ENCODE measurements around the gene BASP1.
A peak's percentile ranks its signal among the peaks of the same experiment; 100 is the strongest.

Gene BASP1

GRCh38 chr5:17278931-17279330, 61.5 kb downstream of the BASP1 start:
- Histone ChIP-seq H3K4me2 (ENCODE audit: low read depth, low read length) (no peak overlapping the region), H3K4me1 (ENCODE audit: low read length) (peaks cover 17% of the 10 kb centered on the region; the same call in 1 of the 2 replicates), H3K9me3 (replicated peaks; ENCODE audit: insufficient read depth, low read length) (no peaks in the 10 kb centered on the region), H3K27ac (ENCODE audit: low read length) (no peak overlapping the region), H3F3A (ENCODE audit: insufficient read depth, low read length) (peaks cover 14% of the 10 kb centered on the region), H3K27me3 (replicated peaks; ENCODE audit: insufficient read depth, low read length) (no peaks in the 10 kb centered on the region), H3K79me2 (ENCODE audit: low read length) (peaks cover 5% of the 10 kb centered on the region), H2AFZ (ENCODE audit: low read length) (no peak overlapping the region), H4K20me1 (ENCODE audit: insufficient read depth, low read length) (no peaks in the 10 kb centered on the region), H3K9me2 (replicated peaks; ENCODE audit: insufficient read depth, low read length) (no peaks in the 10 kb centered on the region), H3K4me3 (ENCODE audit: low read length) (no peak overlapping the region), H3K36me3 (replicated peaks; ENCODE audit: insufficient read depth, low read length) (no peaks in the 10 kb centered on the region), H3K9ac (ENCODE audit: low read length) (no peak overlapping the region)
- TF ChIP-seq CTCF (IDR thresholded peaks at IDR 0.05; ENCODE audit: low read length): no peak
- TF ChIP-seq EZH2phosphoT487 (IDR thresholded peaks at IDR 0.05; ENCODE audit: low read length): no peak
- TF ChIP-seq EZH2 (optimal IDR thresholded peaks at IDR 0.05; ENCODE audit: low read depth, low read length): no peak
- DNase-seq: no peak

DNA sequence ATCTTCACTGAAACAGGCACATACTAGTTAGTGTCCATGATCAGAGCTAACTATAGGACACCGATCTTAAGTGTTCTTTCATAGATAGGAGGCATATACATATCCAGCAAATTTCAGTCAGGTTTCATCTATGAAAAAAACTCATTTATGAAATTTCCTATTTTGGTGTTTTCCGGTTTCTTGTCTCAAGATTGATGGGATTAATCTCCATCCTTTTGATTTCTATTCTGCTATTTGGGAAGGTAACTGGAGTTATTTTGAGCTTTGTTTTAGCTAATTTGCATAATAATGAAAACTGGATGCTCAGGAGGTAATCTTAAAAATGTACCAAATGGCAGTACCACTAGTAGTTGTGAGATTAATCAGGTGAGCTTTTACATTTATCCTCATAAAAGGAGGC, 62.1 kb downstream of the BASP1 start:
- H3K9me3 ChIP-seq (replicated peaks; ENCODE audit: insufficient read depth, low read length): no peaks in the 10 kb centered on the region
- H3K9ac ChIP-seq (ENCODE audit: low read length): no peak overlapping the region
- H3K4me3 ChIP-seq (ENCODE audit: low read length): no peak overlapping the region
- peaks cover 14% of the 10 kb centered on the region for H3F3A ChIP-seq (ENCODE audit: insufficient read depth, low read length)
- peaks cover under 1% of the 10 kb centered on the region; the same call in 1 of the 2 replicates for H3K79me2 ChIP-seq (ENCODE audit: low read length)
- TF ChIP-seq EZH2phosphoT487 (IDR thresholded peaks at IDR 0.05; ENCODE audit: low read length): no peak
- H3K27ac ChIP-seq (ENCODE audit: low read length): no peak overlapping the region
- no peak for DNase-seq
- H4K20me1 ChIP-seq (ENCODE audit: insufficient read depth, low read length): no peaks in the 10 kb centered on the region
- H3K4me1 ChIP-seq (ENCODE audit: low read length): peaks cover 17% of the 10 kb centered on the region; the same call in 1 of the 2 replicates
- H3K36me3 ChIP-seq (replicated peaks; ENCODE audit: insufficient read depth, low read length): no peaks in the 10 kb centered on the region
- H3K9me2 ChIP-seq (replicated peaks; ENCODE audit: insufficient read depth, low read length): no peaks in the 10 kb centered on the region
- H2AFZ ChIP-seq (ENCODE audit: low read length): no peak overlapping the region
- no peaks in the 10 kb centered on the region for H3K27me3 ChIP-seq (replicated peaks; ENCODE audit: insufficient read depth, low read length)
- H3K4me2 ChIP-seq (ENCODE audit: low read depth, low read length): no peak overlapping the region

GRCh38 chr5:17282283-17283120, 65.1 kb downstream of the BASP1 start:
- Histone ChIP-seq H3K79me2 (ENCODE audit: low read length) (no peaks in the 10 kb centered on the region), H3K9ac (ENCODE audit: low read length) (peak overlapping the region; percentile 43), H3K27ac (ENCODE audit: low read length) (peak overlapping the region; percentile 73; the same call in 1 of the 2 replicates), H3K36me3 (replicated peaks; ENCODE audit: insufficient read depth, low read length) (no peaks in the 10 kb centered on the region), H3K27me3 (replicated peaks; ENCODE audit: insufficient read depth, low read length) (no peaks in the 10 kb centered on the region), H3K9me3 (replicated peaks; ENCODE audit: insufficient read depth, low read length) (no peaks in the 10 kb centered on the region), H2AFZ (ENCODE audit: low read length) (peak overlapping the region; percentile 21; the same call in 1 of the 2 replicates), H3F3A (ENCODE audit: insufficient read depth, low read length) (peaks cover 14% of the 10 kb centered on the region), H3K9me2 (replicated peaks; ENCODE audit: insufficient read depth, low read length) (no peaks in the 10 kb centered on the region), H4K20me1 (ENCODE audit: insufficient read depth, low read length) (no peaks in the 10 kb centered on the region), H3K4me1 (ENCODE audit: low read length) (peaks cover 17% of the 10 kb centered on the region; the same call in 1 of the 2 replicates), H3K4me3 (ENCODE audit: low read length) (peak overlapping the region; percentile 41), H3K4me2 (ENCODE audit: low read depth, low read length) (peak overlapping the region; percentile 84)
- TF ChIP-seq CTCF (IDR thresholded peaks at IDR 0.05; ENCODE audit: low read length): no peak
- no peak for TF ChIP-seq EZH2 (optimal IDR thresholded peaks at IDR 0.05; ENCODE audit: low read depth, low read length)
- TF ChIP-seq EZH2phosphoT487 (IDR thresholded peaks at IDR 0.05; ENCODE audit: low read length): no peak
- peak; percentile 82 for DNase-seq

DNA sequence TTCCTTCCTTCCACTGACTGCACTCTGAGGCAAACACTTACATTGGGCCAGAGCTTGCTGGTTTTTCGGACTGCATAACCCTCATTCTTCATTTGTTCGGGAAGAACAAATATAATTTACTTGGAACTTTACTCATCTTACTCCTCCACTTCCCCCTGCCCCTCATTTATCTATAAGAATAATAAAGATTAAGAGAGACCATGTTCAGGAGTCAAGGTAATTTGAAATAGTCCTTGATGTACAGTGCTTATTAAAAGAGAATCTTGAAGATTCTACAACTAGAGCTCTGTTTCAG, 65.6 kb downstream of the BASP1 start:
- H3K4me3 ChIP-seq (ENCODE audit: low read length): no peak overlapping the region
- H3K4me1 ChIP-seq (ENCODE audit: low read length): peaks cover 17% of the 10 kb centered on the region; the same call in 1 of the 2 replicates
- H3K27ac ChIP-seq (ENCODE audit: low read length): no peak overlapping the region; the same call in 1 of the 2 replicates

More for the DNA sequence above, 65.6 kb downstream of the BASP1 start:
- TF ChIP-seq EZH2 (optimal IDR thresholded peaks at IDR 0.05; ENCODE audit: low read depth, low read length): no peak
- no peak for TF ChIP-seq EZH2phosphoT487 (IDR thresholded peaks at IDR 0.05; ENCODE audit: low read length)
- TF ChIP-seq CTCF (IDR thresholded peaks at IDR 0.05; ENCODE audit: low read length): no peak
- DNase-seq: no peak
- no peaks in the 10 kb centered on the region for H3K79me2 ChIP-seq (ENCODE audit: low read length)
- H4K20me1 ChIP-seq (ENCODE audit: insufficient read depth, low read length): no peaks in the 10 kb centered on the region
- no peaks in the 10 kb centered on the region for H3K27me3 ChIP-seq (replicated peaks; ENCODE audit: insufficient read depth, low read length)
- no peak overlapping the region for H3K9ac ChIP-seq (ENCODE audit: low read length)
- no peak overlapping the region for H2AFZ ChIP-seq (ENCODE audit: low read length)
- no peaks in the 10 kb centered on the region for H3K9me3 ChIP-seq (replicated peaks; ENCODE audit: insufficient read depth, low read length)
- peaks cover 14% of the 10 kb centered on the region for H3F3A ChIP-seq (ENCODE audit: insufficient read depth, low read length)
- H3K9me2 ChIP-seq (replicated peaks; ENCODE audit: insufficient read depth, low read length): no peaks in the 10 kb centered on the region
- peak overlapping the region; percentile 84 for H3K4me2 ChIP-seq (ENCODE audit: low read depth, low read length)
- H3K36me3 ChIP-seq (replicated peaks; ENCODE audit: insufficient read depth, low read length): no peaks in the 10 kb centered on the region
